GM13976 (cell line): ENCODE results near the gene CDC37L1.

Source experiments
- DNase-seq: peaks from one replicate; pipeline ENCODE4 v3.0.0; 2012; ENCODE audit warnings: low spot score
- CTCF ChIP-seq: IDR thresholded peaks from 2 replicates; pipeline ENCODE4 v1.5.1; 2012; ENCODE audit warnings: borderline replicate concordance, mild to moderate bottlenecking; ENCODE audit not compliant: insufficient read depth; ENCODE audit errors: extremely low read depth, missing control alignments, control extremely low read depth
- in situ Hi-C: fragments of 300-500 bp; cut with MboI; formaldehyde crosslinking; loops from one replicate; pipeline ENCODE4 v1.12.0; 2022; ENCODE audit warnings: low sequenced_read_pairs, mixed read lengths, inconsistent platforms; ENCODE audit not compliant: unreplicated experiment

Gene CDC37L1

GRCh38 chr9:4755026-4755609 is 75.7 kb downstream of the CDC37L1 start:
- TF ChIP-seq CTCF = no peak
- peak; percentile 27 for DNase-seq
- in situ Hi-C loops = loop anchor here (10.0 kb wide), 1 partner anchor 670 kb away; no protein-coding TSS in a partner anchor

GRCh38 chr9:4756420-4756819 is 77.1 kb downstream of the CDC37L1 start:
- no peak for TF ChIP-seq CTCF
- no peak for DNase-seq
- in situ Hi-C loops = loop anchor here (10.0 kb wide), 1 partner anchor 668 kb away; no protein-coding TSS in a partner anchor
